Right lung (tissue), 5 donors: ENCODE results near the gene CELF2. TPM values are rescaled to one million over a fixed set of nuclear protein-coding genes. Genes with fewer than 3 reads are reported as not detected.
A peak's percentile ranks its signal among the peaks of the same experiment; 100 is the strongest.

Experiments
- DNase-seq, 2 donors: peaks; one replicate each; pipeline ENCODE4 v3.0.0-alpha.2; 2013
- polyA plus RNA-seq, 5 donors: library from polyadenylated mRNA; unstranded; fragments of 120-200 nt; gene quantifications; one replicate each; pipeline versions ENCODE4 v1.2.1 to v1.2.3, GENCODE V29; 2013; ENCODE audit warnings: inconsistent platforms in 1 of 5, low replicate concordance in 1 of 5; ENCODE audit not compliant: insufficient read length in 5 of 5, insufficient read depth in 1 of 5

Gene CELF2
- polyA plus RNA-seq, 5 donors, result 40.6 to 73.4 (median 59.8) TPM

DNA sequence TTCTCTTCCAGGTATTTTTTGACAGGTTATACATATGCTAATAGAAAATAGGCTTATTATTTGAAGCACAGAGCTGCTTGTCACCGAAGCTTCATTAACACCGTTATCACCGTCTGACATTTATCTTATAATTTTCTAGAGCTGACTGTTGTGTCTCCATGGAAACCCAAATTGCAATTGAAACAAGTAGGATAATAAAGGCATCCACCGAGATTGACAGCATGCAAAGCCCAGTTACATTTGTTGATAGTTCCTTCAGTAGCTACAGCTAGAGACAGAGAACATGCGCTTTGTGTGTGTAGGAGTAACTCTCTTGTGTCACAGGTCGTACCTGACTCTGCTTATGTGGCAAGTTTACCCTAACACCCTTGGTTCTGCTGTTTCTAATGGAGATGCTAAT, 135.6 kb downstream of the CELF2 start:
- no peak for DNase-seq

DNA sequence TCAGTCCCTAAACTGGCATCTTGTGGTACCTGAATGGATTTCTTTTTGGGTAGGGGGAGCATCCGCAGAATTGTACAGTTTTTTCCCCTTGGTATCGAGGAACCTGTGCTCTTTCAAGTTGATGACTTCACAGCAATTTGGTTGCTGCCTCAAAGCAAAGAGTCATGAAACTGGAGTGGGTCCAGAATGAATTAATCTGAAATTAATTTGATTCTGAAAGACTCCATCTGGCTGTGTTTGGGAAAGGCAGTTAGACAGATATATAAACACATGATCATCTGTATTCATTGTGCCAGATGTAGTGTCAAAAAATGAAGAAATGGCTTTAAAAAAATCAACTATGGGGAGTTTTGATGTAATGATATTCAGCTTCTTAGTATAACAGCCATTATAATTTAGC, 136.1 kb downstream of the CELF2 start:
- DNase-seq, result no peak

DNA sequence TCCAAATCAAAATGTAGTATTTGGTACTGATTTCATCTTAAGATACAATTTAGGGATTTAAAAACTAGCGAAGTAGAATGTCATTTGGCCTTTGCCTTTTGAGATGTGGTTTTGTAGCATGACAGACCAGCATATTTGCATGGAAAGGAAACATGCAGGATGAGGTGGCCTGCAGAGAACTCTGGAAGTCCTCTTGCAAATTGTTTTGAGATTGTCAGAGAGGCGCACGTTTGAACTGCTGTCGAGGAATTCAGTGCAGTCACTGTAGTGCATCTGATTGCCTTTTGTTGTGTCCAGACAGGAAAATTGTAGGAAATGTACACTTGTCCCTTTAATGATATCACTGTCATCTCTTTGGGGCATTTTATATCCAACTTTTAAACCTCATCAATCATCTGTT, 136.7 kb downstream of the CELF2 start:
- DNase-seq, result no peak

DNA sequence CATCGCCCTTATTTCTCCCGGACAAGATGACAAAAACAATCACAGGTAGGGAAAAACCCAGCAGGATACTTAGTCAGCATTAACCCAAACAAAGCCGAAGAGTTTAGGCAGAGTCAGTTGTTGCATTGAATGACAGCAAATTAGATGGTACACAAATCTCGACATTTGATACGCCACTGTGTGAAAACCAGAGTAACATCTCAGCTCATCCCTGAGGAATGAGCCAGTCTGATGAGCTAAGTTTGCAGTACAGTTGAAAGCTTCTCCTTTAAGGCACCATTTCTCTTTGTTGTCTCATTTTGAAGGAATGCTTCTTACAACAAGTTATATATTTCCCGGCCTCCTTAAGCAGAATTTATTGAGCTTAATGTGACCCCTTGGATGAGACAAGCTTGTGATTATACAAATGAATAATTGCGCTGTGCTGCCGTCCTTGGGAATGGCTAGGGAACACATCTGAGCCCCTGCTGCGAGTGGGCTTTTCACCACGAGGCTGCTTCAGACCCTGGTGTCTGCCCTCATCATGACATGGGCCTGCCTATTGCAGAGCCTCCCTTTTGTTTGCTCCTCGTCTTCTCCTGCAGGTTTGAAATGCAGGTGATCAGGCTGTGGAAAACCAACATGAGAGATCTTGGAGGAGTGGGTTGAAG, 137.3 kb downstream of the CELF2 start:
- DNase-seq, result no peak

DNA sequence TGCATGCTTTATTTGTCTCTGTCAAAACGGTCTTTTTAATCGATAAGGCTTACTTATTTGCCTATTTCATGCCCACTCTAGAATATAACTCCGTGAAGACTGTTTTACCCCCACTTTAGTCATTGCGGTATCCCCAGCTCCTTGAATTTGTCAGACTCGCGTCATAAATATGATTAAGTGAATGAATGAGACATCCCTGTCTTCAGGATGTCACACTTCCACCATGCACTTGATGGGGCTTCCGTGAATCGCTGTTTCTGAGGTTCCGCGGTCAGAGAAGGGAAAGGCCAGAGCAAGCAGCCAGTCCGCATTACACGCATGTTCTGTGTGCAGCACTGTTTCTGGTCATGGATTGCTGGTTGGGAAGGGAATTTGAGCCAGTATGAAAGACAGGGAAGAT, 138.8 kb downstream of the CELF2 start:
- no peak for DNase-seq

DNA sequence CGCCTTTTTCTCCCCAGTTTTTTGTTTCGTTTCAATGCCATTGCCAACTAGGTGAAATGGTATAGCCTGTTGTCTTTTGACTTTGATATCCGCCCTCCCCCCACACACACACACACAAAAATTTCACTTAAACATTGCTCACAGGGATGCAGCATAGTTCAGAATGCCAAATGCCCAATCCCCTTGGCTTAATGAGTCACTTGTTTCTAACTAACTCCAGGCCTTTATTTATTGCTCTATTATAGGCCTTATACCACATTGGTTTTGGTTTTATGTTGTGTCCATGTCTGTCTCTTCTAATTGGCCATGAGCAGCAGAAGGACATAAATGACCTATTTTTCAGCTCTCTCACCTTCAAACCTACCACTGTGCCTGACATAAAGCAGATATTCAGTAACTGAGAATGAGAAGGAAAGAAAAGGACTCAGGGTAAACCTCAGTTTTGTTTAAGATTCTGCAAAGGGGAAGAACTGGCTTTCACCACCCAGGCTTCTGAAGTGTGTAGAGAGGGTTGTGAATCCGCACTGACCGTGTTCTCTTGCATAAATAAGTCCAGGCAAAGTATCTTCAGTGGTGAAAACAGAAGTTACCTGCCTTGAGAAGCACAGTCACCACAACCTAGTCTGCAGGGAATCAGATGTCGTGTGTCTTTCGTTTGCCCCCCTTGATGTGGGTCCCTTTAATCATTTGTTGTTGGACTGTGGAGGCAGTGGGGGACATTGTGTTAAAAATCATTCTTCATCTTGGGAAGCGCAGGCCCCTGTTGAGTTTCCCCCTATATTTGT, 139.8 kb downstream of the CELF2 start:
- DNase-seq, result no peak

DNA sequence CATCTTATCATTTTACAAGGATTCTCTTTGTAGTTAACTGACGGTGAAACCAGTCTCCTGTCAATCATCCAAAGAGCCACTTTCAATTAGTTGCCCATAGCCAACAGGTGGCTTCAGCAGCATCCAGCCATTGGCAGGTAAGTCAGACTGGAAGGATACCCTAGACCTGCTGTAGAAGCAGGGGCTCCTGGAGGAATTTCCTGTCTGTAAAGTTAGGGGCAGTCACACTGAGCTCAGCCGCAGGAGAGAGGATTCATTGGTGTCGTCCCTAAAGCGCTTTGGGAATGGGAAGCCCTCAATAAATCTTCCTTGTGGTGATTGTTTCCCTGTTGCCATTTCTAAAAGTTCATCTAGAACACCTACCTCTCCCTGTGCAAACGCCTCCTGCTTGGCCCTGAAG, 140.4 kb downstream of the CELF2 start:
- no peak for DNase-seq

DNA sequence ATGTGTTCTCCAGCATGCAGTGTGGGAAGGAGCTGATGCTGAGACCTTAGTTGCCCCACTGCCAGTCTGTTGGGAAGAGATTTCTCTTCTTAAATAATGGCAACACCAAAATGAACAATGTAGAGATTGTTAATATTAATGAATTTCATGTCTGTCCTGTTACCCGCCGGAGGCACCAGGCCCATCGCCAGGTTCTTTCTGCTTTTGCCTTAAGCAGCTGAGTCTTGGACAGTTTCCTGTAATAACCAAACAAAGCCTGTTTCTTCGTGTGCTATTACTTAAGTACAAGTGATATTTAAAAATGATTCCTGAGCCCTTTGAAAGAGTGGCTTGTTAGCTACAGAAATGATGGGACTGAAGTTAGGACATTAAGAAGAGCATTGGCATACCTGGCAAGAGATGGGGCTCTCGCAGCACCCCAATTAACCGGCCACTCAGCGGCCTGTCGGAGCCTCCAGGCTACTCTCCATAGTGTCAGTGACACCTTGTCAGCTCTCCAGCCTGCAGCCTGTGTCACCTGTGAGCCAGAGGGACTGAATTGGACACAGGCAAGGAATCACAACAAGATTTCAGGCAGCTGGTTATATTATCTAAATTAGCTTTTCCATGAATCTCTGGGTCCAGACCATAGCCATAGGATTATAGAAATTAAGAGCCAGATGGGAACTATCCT, 142.0 kb downstream of the CELF2 start:
- DNase-seq, result no peak

DNA sequence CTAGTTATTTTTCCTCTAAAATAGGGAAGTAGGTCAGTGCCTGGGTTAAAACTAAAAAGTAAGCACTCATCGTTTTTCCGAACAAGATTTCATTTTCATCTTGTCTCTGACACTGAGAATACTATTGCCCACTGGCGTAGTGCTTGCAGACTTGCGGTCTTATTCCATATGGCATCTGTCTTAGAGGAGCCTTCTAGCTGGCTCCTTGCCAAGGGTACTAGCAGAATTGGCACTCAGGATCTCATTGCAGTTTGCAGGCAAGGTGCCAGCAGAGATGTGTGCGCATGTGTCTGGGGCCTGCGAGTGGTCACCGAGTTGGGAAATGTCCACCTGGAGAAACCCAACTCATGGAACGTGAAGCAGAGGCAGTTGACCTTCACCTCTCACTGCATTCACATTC, 143.4 kb downstream of the CELF2 start:
- DNase-seq, result no peak

DNA sequence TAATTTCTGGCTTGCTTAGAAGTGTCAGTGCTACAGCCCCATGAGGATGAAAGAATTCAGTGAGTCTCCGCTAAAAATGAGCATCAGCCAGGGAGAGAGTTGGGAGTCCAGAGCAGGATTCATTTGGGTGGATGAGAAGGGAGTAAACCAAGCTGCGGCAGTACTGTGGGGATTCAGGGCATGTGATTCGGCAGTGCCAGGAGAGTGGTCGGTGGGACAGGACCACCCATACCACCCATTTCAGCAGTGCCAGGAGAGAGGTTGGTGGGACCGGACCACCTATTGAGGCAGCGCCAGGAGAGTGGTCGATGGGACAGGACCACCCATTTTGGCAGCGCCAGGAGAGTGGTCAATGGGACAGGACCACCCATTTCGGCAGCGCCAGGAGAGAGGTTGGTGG, 144.2 kb downstream of the CELF2 start:
- DNase-seq, result no peak

DNA sequence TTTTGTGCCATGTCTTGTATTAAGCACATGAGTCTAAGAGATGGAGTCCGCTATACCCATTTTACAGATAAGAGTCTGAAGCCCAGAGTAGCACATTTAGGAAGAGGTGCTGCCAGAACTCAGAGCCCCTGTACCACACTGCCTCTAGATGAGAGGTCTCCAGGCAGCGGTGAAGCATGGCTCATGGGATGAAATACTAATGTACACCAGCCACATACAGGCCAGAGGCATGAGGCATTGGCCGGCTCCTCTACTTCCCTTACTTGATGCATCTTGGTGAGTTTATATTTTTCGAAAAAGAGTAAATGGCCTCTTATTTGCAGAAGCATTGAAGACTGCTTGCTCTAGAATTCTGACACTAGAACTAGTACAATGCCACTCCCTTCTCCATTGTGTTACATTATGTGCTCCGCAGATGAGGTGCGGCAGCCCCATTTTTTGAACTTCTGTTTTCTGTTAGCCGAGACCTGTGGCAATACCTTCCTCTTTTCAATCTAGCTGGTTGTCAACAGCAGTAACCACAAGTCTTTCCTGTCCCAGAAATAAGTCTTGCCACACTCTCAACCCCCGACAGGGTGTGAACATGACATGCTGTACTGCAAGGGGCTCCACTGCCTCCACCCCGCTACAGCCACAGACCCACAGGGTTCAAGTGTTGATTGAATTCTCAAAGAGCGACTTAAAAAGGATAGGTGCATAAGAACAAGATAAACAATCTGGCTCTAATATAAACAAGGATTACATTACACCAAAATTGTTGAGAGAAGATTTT, 145.3 kb downstream of the CELF2 start:
- DNase-seq, result no peak

DNA sequence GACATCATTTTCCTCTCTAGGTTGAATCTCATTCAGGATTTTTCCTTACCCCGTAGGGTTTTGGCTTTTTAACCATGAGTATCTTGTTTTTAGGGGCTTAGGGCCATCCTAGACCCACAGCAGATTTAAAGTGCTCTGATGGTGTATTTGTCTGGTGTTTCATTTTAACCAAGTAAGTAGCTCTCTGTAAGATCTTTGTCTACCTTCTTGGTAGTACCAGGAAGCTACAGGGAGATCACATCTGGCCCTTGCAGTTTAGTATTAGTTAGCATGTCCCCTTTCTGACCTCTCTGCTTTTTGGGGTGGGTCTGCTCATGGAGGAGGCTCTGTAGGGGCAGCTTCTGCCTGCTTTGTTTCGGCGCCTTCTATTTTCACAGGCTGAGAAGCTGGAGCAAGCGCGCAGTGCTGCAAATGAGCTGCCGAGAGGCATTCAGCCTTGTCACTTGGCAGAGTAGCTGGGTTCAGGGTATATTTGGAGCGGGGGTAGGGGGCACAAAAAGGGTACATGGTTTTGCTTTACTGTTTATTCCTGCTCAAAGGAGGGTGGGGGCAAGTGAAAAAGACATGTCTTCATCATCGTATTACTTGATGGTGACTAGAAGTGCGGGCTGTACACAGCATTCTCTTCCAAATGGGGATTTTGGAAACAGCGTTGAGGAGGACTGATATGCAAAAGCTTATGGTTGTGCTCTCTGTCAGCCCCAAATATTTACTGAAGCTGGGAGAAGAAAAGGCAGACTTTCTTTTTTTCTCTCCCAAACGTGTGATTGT, 146.3 kb downstream of the CELF2 start:
- DNase-seq, result peak in 1 of 2 donors; percentile 31

DNA sequence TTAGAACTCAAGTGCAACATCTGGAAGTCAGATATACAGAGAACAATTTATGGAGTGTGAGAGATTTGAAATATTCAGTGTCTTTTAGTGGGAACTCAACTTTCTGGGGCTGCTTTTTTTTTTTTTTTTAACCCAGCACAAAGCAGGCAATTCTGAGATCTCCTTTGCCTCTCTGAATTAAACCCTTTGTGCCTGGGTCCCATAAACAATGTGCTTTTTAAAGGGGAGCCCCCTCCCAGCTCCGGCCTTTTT, 146.8 kb downstream of the CELF2 start:
- DNase-seq, result no peak

DNA sequence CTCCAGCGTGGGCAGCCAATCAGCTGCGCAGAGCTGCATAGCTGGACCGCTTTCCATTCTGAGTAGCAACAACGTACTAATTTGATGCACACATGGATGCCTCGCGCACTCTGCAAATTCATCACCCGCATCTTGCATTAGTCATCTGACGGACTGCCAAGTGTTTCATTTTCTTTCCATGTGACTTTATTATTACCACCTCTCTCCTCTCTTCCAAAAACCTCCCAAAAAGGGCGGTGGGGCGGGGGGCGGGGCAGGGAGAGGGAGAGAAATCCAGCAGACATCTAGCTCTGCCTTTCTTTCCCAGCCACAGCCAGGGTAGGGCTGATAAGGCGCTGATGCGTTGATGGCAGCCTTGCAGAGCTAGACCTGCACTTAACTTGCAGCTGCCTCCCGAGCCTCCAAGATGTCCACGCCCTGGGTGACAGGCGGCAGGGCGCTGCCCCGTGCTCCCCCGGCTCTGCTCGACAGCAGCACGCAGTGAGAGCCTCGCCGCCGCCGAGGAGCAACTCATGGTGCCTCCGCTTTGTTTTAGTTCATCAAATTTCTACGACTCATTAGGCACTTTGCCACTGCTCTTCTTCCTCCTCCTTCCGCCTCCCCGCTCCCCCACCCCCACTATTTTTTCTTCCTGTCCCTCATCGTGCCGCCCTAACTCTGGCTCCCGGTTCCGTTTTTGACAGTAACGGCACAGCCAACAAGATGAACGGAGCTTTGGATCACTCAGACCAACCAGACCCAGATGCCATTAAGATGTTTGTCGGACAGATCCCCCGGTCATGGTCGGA, 147.3 kb downstream of the CELF2 start:
- DNase-seq, result peak; percentile 29 to 55

DNA sequence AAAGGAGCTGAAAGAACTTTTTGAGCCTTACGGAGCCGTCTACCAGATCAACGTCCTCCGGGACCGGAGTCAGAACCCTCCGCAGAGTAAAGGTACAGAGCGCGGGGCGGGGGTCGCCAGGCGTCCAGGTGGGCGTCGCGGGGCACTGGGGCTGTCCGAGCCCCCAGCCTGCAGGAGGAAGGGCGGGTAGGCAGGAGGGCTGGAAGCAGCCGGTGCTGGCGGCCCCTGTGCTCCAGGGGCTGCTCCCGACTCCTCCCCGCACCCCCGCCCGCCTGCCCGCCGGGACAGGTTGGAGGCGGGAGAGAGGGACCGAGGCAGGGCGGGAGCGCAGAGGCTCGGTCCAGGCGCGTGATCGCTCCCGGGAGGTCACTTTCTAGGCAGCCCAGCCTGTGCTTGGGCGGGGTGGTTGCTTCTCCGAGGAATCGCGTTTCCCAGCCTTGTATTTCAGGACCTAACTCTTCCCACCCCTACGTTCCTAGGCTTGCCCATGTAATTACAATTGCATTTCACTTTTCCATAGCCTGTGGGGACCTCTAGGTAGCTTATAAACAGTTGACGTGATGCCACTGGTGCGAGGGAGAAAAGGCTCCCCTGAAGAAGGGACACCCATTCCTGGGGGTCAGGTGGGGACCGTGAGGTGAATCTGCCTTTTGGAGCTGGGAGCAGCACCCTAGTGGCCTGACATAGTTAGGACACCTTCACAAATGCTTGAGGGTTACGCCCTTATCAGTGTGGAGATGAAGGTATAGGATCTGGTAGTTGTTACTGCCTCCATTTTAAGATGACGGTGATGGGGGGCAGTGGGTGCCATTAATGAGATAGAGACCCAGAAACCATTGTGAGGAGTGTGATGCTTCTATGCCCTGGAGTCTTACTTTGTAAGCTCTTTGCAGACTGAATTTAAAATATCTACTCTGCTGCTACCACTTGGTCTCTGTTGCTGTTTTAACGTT, 148.2 kb downstream of the CELF2 start:
- DNase-seq, result no peak

DNA sequence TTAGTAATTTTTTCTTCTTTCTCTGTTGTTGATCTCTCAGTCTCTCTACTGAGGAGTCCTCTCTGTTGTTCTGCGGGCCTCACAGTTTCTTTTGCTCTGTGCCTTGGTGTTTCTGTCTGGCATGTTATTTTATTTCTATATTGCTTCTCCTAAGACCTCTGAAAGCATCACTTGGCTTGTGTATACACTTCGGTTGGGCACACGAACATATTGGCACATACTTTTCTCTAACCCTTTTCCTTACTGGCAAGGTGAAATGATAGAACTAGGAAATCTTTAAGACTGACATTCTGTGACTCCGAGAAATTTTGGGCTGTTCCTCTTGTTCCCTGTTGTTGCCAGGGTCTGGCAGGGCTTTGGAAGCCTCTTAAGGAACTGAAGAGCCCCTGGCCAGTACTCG, 148.9 kb downstream of the CELF2 start:
- no peak for DNase-seq

DNA sequence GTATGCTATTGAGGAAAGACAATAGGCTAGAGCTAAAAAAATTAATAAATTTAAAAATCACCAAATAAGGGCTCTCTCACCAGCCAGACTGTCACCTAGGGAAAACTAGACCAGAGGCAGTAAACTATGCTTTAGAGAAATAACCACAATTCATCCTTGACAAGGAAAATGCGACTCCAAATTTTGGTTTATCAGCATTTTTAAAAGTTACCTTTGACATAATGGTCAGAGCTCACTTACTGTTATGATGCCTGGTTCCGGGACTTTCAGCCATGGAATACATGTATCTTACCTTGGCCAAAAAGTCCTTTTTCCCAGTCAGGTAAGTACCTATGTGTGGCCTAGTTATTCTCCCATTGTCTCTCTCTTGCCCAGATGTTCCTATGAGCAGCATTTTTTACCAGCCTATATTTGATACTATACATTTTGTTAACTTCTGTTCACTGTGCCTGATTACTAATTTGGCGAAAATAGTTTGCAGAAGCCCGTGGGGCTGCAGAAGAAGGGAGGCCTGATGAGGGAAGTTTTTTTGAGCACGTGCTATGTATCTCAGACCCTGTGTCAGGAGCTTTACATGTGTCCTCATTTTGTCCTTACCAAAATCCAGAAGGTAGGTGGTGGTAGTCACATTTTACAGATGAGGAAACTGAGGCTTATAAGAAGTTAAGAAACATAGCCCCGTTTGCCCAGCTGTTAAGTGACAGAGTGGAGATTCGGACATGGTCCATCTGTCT, 149.7 kb downstream of the CELF2 start:
- no peak for DNase-seq

DNA sequence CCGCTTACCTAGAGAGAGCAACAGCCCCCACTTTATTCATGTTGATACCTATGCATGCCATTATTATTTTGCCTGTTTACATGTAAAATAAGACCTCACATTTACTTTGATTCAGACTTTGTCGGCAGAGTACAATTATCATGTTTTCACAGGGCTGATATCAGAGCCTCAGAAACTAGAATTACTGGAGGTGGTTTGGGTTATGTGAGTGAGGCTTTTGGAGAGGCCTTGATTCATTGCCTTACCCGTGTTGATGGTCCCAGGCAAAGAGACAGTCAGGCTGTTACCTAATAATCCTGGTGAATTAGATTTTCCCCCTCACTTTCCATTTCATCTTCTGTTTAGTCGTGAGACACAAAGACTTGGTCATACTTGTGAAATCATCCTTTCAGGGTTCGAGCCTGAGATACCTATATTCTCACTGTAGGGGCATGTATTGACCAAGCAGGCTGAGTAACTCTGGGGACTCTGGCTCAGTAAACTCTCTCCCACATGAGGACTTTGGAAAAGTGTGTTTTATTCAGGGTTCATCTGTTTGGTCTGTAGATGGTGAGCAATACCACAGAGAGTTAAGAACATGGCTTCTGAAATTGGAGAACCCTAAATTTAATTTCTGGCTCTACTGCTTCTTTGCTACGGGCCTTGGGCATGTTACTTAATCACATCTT, 150.9 kb downstream of the CELF2 start:
- no peak for DNase-seq
